ENCODE data around the gene MAPKAPK2.

The MAPKAPK2 gene

DNA sequence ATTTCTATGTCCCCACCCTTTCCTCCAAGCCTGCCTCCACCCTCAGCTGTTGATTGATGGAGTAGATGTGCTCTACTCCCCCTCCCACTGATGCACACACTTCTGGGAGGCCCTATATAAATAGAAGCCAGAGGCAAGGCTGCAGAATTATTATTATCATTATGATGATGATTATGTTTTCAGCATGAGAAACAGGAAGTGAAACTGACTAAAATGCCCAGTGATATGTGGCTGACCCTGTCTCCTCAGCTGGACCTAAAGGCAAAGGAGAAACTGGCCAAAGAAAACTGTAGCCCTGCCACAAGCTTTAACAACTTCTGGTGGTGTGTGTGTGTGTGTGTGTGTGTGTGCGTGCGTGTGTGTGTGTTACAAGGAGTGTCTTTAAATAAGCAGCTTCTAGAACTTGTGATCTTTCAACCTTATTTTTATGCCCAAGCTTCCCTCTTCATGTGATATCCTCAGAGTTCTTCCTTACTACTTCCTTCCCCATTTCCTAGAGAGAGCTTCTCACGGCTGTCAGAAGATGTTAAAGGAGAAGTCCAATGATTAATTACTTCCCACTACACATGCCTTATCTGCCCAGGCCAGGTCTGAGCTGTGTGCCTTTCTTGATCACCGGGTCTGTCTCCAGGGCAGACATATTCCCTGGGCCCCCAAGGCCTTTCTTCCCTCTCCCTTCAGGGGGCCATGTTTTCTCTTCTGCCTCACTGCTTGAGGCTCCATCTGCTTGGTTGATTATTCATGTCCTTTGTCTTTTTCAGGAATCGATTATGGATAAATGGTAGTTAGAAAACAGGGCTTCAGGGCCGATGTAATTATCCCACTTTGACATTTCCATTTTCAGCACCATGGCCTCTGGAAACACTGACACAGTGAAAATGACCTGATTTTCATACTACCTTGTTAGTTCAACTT, 11.6 kb upstream of the MAPKAPK2 start (continued):
- TF ChIP-seq, protein P1, sequence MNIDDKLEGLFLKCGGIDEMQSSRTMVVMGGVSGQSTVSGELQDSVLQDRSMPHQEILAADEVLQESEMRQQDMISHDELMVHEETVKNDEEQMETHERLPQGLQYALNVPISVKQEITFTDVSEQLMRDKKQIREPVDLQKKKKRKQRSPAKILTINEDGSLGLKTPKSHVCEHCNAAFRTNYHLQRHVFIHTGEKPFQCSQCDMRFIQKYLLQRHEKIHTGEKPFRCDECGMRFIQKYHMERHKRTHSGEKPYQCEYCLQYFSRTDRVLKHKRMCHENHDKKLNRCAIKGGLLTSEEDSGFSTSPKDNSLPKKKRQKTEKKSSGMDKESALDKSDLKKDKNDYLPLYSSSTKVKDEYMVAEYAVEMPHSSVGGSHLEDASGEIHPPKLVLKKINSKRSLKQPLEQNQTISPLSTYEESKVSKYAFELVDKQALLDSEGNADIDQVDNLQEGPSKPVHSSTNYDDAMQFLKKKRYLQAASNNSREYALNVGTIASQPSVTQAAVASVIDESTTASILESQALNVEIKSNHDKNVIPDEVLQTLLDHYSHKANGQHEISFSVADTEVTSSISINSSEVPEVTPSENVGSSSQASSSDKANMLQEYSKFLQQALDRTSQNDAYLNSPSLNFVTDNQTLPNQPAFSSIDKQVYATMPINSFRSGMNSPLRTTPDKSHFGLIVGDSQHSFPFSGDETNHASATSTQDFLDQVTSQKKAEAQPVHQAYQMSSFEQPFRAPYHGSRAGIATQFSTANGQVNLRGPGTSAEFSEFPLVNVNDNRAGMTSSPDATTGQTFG (tag by site-specific recombination; IDR thresholded peaks at IDR 0.05; ENCODE audit: borderline replicate concordance), result no peak
- TF ChIP-seq ZNF777 (tag by site-specific recombination; IDR thresholded peaks at IDR 0.05; ENCODE audit: borderline replicate concordance) (no peak), GFI1B (tag by site-specific recombination; IDR thresholded peaks at IDR 0.05) (no peak), ZBTB7A (tag by site-specific recombination; IDR thresholded peaks at IDR 0.05; ENCODE audit: low read depth) (no peak), GLI2 (tag by site-specific recombination; IDR thresholded peaks at IDR 0.05; ENCODE audit: borderline replicate concordance, low read depth) (no peak), MEIS1 (CRISPR knock-in tag; IDR thresholded peaks at IDR 0.05; ENCODE audit: borderline replicate concordance) (no peak), ZBTB20 (tag by site-specific recombination; IDR thresholded peaks at IDR 0.05) (peak; percentile 49; the same call in 1 of the 2 replicates), ZNF169 (tag by site-specific recombination; IDR thresholded peaks at IDR 0.05) (no peak), KLF16 (tag by site-specific recombination; IDR thresholded peaks at IDR 0.05) (no peak)
- TF ChIP-seq, protein P2, sequence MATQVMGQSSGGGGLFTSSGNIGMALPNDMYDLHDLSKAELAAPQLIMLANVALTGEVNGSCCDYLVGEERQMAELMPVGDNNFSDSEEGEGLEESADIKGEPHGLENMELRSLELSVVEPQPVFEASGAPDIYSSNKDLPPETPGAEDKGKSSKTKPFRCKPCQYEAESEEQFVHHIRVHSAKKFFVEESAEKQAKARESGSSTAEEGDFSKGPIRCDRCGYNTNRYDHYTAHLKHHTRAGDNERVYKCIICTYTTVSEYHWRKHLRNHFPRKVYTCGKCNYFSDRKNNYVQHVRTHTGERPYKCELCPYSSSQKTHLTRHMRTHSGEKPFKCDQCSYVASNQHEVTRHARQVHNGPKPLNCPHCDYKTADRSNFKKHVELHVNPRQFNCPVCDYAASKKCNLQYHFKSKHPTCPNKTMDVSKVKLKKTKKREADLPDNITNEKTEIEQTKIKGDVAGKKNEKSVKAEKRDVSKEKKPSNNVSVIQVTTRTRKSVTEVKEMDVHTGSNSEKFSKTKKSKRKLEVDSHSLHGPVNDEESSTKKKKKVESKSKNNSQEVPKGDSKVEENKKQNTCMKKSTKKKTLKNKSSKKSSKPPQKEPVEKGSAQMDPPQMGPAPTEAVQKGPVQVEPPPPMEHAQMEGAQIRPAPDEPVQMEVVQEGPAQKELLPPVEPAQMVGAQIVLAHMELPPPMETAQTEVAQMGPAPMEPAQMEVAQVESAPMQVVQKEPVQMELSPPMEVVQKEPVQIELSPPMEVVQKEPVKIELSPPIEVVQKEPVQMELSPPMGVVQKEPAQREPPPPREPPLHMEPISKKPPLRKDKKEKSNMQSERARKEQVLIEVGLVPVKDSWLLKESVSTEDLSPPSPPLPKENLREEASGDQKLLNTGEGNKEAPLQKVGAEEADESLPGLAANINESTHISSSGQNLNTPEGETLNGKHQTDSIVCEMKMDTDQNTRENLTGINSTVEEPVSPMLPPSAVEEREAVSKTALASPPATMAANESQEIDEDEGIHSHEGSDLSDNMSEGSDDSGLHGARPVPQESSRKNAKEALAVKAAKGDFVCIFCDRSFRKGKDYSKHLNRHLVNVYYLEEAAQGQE (tag by site-specific recombination; IDR thresholded peaks at IDR 0.05), result peak; percentile 63

DNA sequence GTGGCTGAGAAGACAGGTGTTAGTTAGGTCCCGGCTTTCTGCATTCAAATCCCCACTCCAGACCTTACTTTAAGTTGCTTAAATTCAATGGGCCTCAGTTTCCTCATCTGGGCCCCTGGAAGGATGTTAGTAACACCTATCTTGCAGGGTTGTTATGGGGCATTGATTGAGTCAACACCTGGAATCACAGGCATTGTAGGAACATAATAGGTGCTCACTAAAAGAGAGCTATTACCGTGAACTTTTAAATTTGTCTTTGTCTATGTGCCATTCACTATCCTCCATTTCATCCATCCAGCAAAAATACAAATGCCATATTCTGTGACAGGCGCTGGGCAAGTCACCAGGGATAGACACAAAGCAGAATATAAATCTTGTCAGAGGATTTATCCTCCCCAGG, 10.5 kb upstream of the MAPKAPK2 start:
- Histone ChIP-seq H3K27ac (ENCODE audit: extremely low read depth, low read depth, low read length) (no peak overlapping the region), H3K9me3 (ENCODE audit: control insufficient read depth, insufficient read depth, low read depth, low read length) (no peaks in the 10 kb centered on the region), H3K4me3 (ENCODE audit: low read depth, low read length) (no peak overlapping the region), H3K36me3 (ENCODE audit: control insufficient read depth in 2 of 2, insufficient read depth in 1 of 2, low read length in 2 of 2) (no peaks in the 10 kb centered on the region), H3K4me1 (ENCODE audit: control insufficient read depth, insufficient read depth, low read length) (no peaks in the 10 kb centered on the region)
- ChIA-PET CTCF (interaction anchor here (0.7 to 6.2 kb wide), 7 partner anchors 10 to 124 kb away, joined by 3 to 70 read pairs (median 6); partner anchors contain the start of gene EIF2D), POLR2A (interaction anchor here (1.5 to 2.4 kb wide), 3 partner anchors 10 to 39 kb away, joined by 4 to 9 read pairs (median 7); partner anchors contain the start of genes DYRK3 and MAPKAPK2)
- no peak for TF ChIP-seq ZNF660 (tag by site-specific recombination; IDR thresholded peaks at IDR 0.05)
- TF ChIP-seq, protein P3, sequence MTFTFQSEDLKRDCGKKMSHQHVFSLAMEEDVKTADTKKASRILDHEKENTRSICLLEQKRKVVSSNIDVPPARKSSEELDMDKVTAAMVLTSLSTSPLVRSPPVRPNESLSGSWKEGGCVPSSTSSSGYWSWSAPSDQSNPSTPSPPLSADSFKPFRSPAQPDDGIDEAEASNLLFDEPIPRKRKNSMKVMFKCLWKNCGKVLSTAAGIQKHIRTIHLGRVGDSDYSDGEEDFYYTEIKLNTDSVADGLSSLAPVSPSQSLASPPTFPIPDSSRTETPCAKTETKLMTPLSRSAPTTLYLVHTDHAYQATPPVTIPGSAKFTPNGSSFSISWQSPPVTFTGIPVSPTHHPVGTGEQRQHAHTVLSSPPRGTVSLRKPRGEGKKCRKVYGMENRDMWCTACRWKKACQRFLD (tag by site-specific recombination; IDR thresholded peaks at IDR 0.05), result no peak
- no peak for TF ChIP-seq ZNF830 (tag by site-specific recombination; IDR thresholded peaks at IDR 0.05; ENCODE audit: low read depth)
- TF ChIP-seq ZNF629 (tag by site-specific recombination; IDR thresholded peaks at IDR 0.05), result no peak
- TF ChIP-seq, protein P4, sequence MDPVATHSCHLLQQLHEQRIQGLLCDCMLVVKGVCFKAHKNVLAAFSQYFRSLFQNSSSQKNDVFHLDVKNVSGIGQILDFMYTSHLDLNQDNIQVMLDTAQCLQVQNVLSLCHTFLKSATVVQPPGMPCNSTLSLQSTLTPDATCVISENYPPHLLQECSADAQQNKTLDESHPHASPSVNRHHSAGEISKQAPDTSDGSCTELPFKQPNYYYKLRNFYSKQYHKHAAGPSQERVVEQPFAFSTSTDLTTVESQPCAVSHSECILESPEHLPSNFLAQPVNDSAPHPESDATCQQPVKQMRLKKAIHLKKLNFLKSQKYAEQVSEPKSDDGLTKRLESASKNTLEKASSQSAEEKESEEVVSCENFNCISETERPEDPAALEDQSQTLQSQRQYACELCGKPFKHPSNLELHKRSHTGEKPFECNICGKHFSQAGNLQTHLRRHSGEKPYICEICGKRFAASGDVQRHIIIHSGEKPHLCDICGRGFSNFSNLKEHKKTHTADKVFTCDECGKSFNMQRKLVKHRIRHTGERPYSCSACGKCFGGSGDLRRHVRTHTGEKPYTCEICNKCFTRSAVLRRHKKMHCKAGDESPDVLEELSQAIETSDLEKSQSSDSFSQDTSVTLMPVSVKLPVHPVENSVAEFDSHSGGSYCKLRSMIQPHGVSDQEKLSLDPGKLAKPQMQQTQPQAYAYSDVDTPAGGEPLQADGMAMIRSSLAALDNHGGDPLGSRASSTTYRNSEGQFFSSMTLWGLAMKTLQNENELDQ (tag by site-specific recombination; IDR thresholded peaks at IDR 0.05; ENCODE audit: low read depth), result no peak
- TF ChIP-seq, protein P5, sequence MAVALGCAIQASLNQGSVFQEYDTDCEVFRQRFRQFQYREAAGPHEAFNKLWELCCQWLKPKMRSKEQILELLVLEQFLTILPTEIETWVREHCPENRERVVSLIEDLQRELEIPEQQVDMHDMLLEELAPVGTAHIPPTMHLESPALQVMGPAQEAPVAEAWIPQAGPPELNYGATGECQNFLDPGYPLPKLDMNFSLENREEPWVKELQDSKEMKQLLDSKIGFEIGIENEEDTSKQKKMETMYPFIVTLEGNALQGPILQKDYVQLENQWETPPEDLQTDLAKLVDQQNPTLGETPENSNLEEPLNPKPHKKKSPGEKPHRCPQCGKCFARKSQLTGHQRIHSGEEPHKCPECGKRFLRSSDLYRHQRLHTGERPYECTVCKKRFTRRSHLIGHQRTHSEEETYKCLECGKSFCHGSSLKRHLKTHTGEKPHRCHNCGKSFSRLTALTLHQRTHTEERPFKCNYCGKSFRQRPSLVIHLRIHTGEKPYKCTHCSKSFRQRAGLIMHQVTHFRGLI (tag by site-specific recombination; IDR thresholded peaks at IDR 0.05), result no peak
- TF ChIP-seq ZNF664 (tag by site-specific recombination; IDR thresholded peaks at IDR 0.05), result peak; percentile 78
- no peak for TF ChIP-seq ZNF335 (tag by site-specific recombination; conservative IDR thresholded peaks at IDR 0.05)
- TF ChIP-seq ZNF311 (tag by site-specific recombination; IDR thresholded peaks at IDR 0.05; ENCODE audit: borderline replicate concordance), result no peak

Data from HEK293 (cell line).